GM12864 (cell line): ENCODE results near the gene CALML5.

ENCODE experiments used
- DNase-seq: peaks from one replicate; pipeline ENCODE4 v3.0.0-alpha.2; 2011; ENCODE audit warnings: low read depth
- H3K4me3 ChIP-seq: 2 replicates; pipeline ENCODE4 v1.5.1; 2011; ENCODE audit warnings: mild to moderate bottlenecking, low read depth, low read length, control low read depth
- TF ChIP-seq, protein P1 (sequence below): IDR thresholded peaks from 2 replicates; pipeline ENCODE4 v1.5.1; 2011; ENCODE audit warnings: low read depth, mild to moderate bottlenecking, moderate library complexity, low read length, control low read depth, inconsistent platforms; ENCODE audit errors: missing control alignments

The CALML5 gene, protein sequence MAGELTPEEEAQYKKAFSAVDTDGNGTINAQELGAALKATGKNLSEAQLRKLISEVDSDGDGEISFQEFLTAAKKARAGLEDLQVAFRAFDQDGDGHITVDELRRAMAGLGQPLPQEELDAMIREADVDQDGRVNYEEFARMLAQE

GRCh38 chr10:5499493-5500140 is at the start of gene CALML5:
TSS of gene CALML5 (minus strand) at chr10:5499570. CDS start at chr10:5499438, 132 bp downstream.
- no peak within 1 kb of the TSS for H3K4me3 ChIP-seq
- DNase-seq = no peak
- TF ChIP-seq, protein P1, sequence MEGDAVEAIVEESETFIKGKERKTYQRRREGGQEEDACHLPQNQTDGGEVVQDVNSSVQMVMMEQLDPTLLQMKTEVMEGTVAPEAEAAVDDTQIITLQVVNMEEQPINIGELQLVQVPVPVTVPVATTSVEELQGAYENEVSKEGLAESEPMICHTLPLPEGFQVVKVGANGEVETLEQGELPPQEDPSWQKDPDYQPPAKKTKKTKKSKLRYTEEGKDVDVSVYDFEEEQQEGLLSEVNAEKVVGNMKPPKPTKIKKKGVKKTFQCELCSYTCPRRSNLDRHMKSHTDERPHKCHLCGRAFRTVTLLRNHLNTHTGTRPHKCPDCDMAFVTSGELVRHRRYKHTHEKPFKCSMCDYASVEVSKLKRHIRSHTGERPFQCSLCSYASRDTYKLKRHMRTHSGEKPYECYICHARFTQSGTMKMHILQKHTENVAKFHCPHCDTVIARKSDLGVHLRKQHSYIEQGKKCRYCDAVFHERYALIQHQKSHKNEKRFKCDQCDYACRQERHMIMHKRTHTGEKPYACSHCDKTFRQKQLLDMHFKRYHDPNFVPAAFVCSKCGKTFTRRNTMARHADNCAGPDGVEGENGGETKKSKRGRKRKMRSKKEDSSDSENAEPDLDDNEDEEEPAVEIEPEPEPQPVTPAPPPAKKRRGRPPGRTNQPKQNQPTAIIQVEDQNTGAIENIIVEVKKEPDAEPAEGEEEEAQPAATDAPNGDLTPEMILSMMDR = no peak

DNA sequence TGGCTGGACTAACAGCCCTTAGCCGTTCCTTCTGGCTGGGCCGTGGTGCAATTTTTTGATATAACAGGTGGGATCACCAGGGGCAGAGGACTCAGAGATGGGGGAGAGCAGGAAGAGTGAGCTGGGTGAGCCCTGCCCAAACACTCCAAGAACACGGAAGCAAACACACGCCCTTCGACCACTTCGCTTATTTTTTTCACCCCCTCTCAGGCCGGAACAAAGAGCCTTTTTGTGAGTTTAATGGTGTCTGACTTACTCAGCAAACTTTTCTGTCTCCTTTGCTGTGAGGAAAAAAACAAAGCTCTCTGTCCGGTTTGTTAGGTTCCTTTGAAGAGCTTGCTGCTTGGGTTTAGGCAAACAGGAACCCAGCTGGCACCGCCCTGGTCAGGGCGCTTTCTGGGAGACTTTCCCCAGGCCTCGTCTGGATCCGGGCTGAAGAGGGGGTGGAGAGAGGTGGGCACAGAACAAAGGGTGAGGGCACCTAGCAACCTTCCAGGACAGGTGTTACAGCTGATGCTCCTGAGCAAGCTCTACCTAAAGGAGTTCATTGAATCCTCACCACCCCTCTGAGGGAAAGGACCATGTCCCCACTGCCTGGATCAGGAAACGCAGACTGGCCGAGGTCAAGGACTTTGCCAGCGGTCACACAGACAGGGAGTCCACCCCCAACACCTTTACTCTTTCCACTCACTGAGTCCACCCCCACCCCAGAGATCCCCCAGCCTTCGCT is 48.7 kb upstream of the CALML5 start:
- H3K4me3 ChIP-seq = no peak overlapping the region
- TF ChIP-seq, protein P1 = no peak
- DNase-seq = no peak

DNA sequence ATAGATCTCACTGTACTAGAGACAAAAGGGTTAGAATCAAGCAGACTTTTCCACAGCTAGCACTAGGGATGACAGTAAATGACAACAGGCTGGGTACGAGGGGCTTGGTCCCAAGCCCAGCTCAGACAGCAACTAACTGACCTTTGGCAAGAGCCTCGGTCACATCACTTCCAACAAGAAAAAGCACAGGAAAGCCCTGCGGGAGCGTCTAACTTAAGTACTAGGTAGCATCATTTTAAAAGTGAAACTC is 48.2 kb upstream of the CALML5 start:
- no peak overlapping the region for H3K4me3 ChIP-seq
- TF ChIP-seq, protein P1 = no peak
- no peak for DNase-seq

DNA sequence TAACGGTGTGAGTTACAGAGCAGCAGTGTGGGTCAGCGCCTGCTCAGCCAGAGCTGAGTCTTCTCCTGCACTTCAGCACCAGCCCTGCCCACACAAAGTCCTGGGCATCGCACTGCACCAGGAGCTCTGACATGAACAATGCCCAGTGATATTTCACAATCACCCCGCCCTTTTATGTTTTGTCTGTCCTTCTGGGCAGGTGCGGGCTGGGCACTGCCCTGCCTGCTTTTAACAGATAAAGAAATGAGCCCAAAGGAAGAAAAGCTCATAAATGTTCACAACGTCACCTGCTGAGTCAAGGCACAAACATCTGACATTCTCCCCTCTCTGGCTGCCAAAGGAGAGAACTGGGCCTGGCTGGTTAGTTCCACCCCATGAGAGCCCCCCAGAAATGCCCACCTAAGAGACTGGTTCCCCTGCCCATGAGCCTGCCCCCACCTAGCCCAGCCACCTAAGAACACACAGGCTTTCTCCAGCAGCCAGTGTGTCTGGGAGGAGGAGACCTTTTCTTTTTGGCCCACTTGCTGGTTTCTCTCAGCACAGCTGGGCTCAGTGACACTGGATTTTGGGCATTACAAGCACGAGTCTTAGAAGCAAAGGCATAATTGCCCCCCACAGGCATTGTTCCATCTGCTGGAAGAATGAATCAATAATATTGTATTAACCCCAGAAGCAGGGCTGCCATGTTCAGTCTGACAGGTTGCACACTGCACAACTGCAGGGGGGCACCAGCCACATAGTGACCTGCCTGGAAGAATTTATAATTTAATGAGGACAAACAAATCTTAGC is 47.7 kb upstream of the CALML5 start:
- TF ChIP-seq, protein P1 = no peak
- H3K4me3 ChIP-seq = no peak overlapping the region
- no peak for DNase-seq

GRCh38 chr10:5545778-5546710 is 46.7 kb upstream of the CALML5 start:
- no peak for DNase-seq
- H3K4me3 ChIP-seq = no peak overlapping the region
- TF ChIP-seq, protein P1 = no peak

GRCh38 chr10:5545426-5545777 is 46.0 kb upstream of the CALML5 start:
- TF ChIP-seq, protein P1 = no peak
- DNase-seq = no peak
- no peak overlapping the region for H3K4me3 ChIP-seq
